22Rv1 (cell line): ENCODE measurements around the gene AMBRA1.

Experiments
- CTCF ChIP-seq: fragments of 450-650 bp; IDR thresholded peaks from 2 replicates; pipeline ENCODE4 v1.5.1; 2017; ENCODE audit warnings: mild to moderate bottlenecking
- ZFX ChIP-seq: fragments of 450-650 bp; IDR thresholded peaks from 2 replicates; pipeline ENCODE4 v1.6.1; 2017; ENCODE audit warnings: antibody characterized with exemption, borderline replicate concordance

GRCh38 chr11:46376258-46377050, 217.4 kb downstream of the AMBRA1 start:
- TF ChIP-seq CTCF: no peak
- no peak for TF ChIP-seq ZFX
